DND-41 (cell line): ENCODE measurements around the gene SCRG1.

Experiments used
- ATAC-seq: fragments of 200-7000 bp; cut with Tn5 transposase; 3 replicates; pipeline ENCODE4 v1.9.1; 2021; ENCODE audit warnings: low read depth; ENCODE audit not compliant: insufficient read depth
- DNase-seq: peaks from one replicate; pipeline ENCODE4 v3.0.0-alpha.2; 2020
- H2AFZ ChIP-seq: 2 replicates; pipeline ENCODE4 v1.6.0; 2012; ENCODE audit warnings: low read depth, low read length
- H3K27ac ChIP-seq: 2 replicates; pipeline ENCODE4 v1.5.1; 2012; ENCODE audit warnings: low read length, inconsistent platforms
- H3K27me3 ChIP-seq: fragments of 200-600 bp; sonication (generic); 2 replicates; pipeline ENCODE4 v1.6.0; 2012; ENCODE audit warnings: low read length, mild to moderate bottlenecking, inconsistent platforms; ENCODE audit not compliant: insufficient read depth, poor library complexity
- H3K36me3 ChIP-seq: 2 replicates; pipeline ENCODE4 v1.5.1; 2012; ENCODE audit warnings: low read length, inconsistent platforms; ENCODE audit not compliant: insufficient read depth
- H3K4me1 ChIP-seq: 2 replicates; pipeline ENCODE4 v1.5.1; 2012; ENCODE audit warnings: mild to moderate bottlenecking, low read length; ENCODE audit not compliant: insufficient read depth
- H3K4me2 ChIP-seq: 2 replicates; pipeline ENCODE4 v1.6.0; 2012; ENCODE audit warnings: mild to moderate bottlenecking, moderate library complexity, low read length, inconsistent platforms; ENCODE audit not compliant: insufficient read depth
- H3K4me3 ChIP-seq, 2 experiments: fragments of 200-600 bp in 1 of 2; shearing (Covaris generic) in 1 of 2; 2 replicates each; pipeline ENCODE4 v1.5.1; 2012 to 2016; ENCODE audit warnings: inconsistent platforms in 2 of 2, low read length in 2 of 2, mild to moderate bottlenecking in 2 of 2, low read depth in 1 of 2, moderate library complexity in 1 of 2
- H3K79me2 ChIP-seq: 2 replicates; pipeline ENCODE4 v1.6.0; 2012; ENCODE audit warnings: low read length, inconsistent platforms; ENCODE audit not compliant: insufficient read depth
- H3K9ac ChIP-seq: 2 replicates; pipeline ENCODE4 v1.6.0; 2012; ENCODE audit warnings: low read depth, mild to moderate bottlenecking, inconsistent platforms, low read length, moderate library complexity
- H3K9me3 ChIP-seq: 2 replicates; pipeline ENCODE4 v1.5.1; 2012; ENCODE audit warnings: low read length, moderate library complexity, mild to moderate bottlenecking, inconsistent platforms; ENCODE audit not compliant: insufficient read depth, severe bottlenecking
- H4K20me1 ChIP-seq: 2 replicates; pipeline ENCODE4 v1.6.0; 2012; ENCODE audit warnings: low read length; ENCODE audit not compliant: insufficient read depth
- CTCF ChIP-seq: IDR thresholded peaks from 2 replicates; pipeline ENCODE4 v1.5.1; 2012; ENCODE audit warnings: borderline replicate concordance, low read length, moderate library complexity, mild to moderate bottlenecking; ENCODE audit not compliant: poor library complexity, severe bottlenecking; ENCODE audit errors: extremely low read depth
- EZH2 ChIP-seq: IDR thresholded peaks from 3 replicates; pipeline ENCODE4 v1.6.1; 2012; ENCODE audit warnings: borderline replicate concordance, low read depth, mild to moderate bottlenecking, moderate library complexity, low read length, inconsistent platforms; ENCODE audit not compliant: severe bottlenecking

The SCRG1 gene

GRCh38 chr4:173362666-173363065, 36.2 kb downstream of the SCRG1 start:
- TF ChIP-seq EZH2 (no peak), CTCF (no peak)
- no peaks in the 10 kb centered on the region for H3K27me3 ChIP-seq

GRCh38 chr4:173360587-173361221, 38.2 kb downstream of the SCRG1 start:
- H3K4me1 ChIP-seq = peaks cover 5% of the 10 kb centered on the region
- no peaks in the 10 kb centered on the region; the same call in 1 of the 2 replicates for H3K79me2 ChIP-seq
- no peak overlapping the region for H3K9ac ChIP-seq
- DNase-seq (no peak), ATAC-seq (peak; percentile 67)
- H4K20me1 ChIP-seq = no peaks in the 10 kb centered on the region
- H3K4me3 ChIP-seq = no peak overlapping the region
- no peaks in the 10 kb centered on the region for H3K36me3 ChIP-seq
- H3K9me3 ChIP-seq = no peaks in the 10 kb centered on the region
- TF ChIP-seq EZH2 (no peak), CTCF (peak; percentile 41)
- no peak overlapping the region for H2AFZ ChIP-seq
- no peaks in the 10 kb centered on the region for H3K27me3 ChIP-seq
- no peak overlapping the region for H3K4me2 ChIP-seq
- H3K27ac ChIP-seq = no peak overlapping the region

More at GRCh38 chr4:173362666-173363065, 36.2 kb downstream of the SCRG1 start:
- Histone ChIP-seq H4K20me1 (no peaks in the 10 kb centered on the region), H3K36me3 (no peaks in the 10 kb centered on the region), H3K79me2 (peaks cover 15% of the 10 kb centered on the region), H3K4me2 (no peak overlapping the region), H3K9ac (no peak overlapping the region), H3K9me3 (no peaks in the 10 kb centered on the region), H2AFZ (no peak overlapping the region), H3K4me3 (no peak overlapping the region), H3K27ac (no peak overlapping the region), H3K4me1 (peaks cover 24% of the 10 kb centered on the region)
- DNase-seq (no peak), ATAC-seq (no peak)

- no peak overlapping the region for H3K4me3 ChIP-seq
- TF ChIP-seq CTCF = no peak
- no peak for TF ChIP-seq EZH2
- no peak overlapping the region for H2AFZ ChIP-seq
- no peaks in the 10 kb centered on the region for H3K36me3 ChIP-seq
- H3K27ac ChIP-seq = no peak overlapping the region
- no peak overlapping the region for H3K9ac ChIP-seq
- DNase-seq = no peak
- H3K79me2 ChIP-seq = no peaks in the 10 kb centered on the region
- H3K4me1 ChIP-seq = no peaks in the 10 kb centered on the region
- H3K9me3 ChIP-seq = no peaks in the 10 kb centered on the region
- no peak for ATAC-seq
- H3K4me2 ChIP-seq = no peak overlapping the region
- no peaks in the 10 kb centered on the region for H3K27me3 ChIP-seq
- no peaks in the 10 kb centered on the region for H4K20me1 ChIP-seq
These were observed 41.0 kb downstream of the SCRG1 start for GRCh38 chr4:173357939-173358338.
